Stomach (tissue), 9 donors: ENCODE results near the gene ASCC3. TPM values are rescaled to one million over a fixed set of nuclear protein-coding genes. Genes with fewer than 3 reads are reported as not detected.

Experiments used
- DNase-seq, 2 donors: peaks; one replicate each; pipeline versions ENCODE4 v3.0.0 to v3.0.0-alpha.2; 2013 to 2019
- H3K27ac ChIP-seq, 5 donors: fragments of 200-600 bp in 4 of 5; sonication (generic) in 4 of 5; one replicate each; pipeline ENCODE4 v1.5.1; 2013 to 2019; ENCODE audit warnings: mild to moderate bottlenecking in 1 of 5, moderate library complexity in 1 of 5
- H3K27me3 ChIP-seq, 3 donors: fragments of 200-600 bp; sonication (generic); one replicate each; pipeline ENCODE4 v1.5.1; 2017 to 2019; ENCODE audit warnings: mixed run types in 1 of 3
- H3K36me3 ChIP-seq, 4 donors: fragments of 200-600 bp; sonication (generic); 1 replicate in 3 of 4; 2 replicates in 1 of 4; pipeline ENCODE4 v1.5.1; 2016 to 2019
- H3K4me1 ChIP-seq, 4 donors: fragments of 200-600 bp; sonication (generic); one replicate each; pipeline ENCODE4 v1.5.1; 2016 to 2019
- H3K4me3 ChIP-seq, 4 donors: fragments of 200-600 bp; sonication (generic) in 3 of 4; one replicate each; pipeline ENCODE4 v1.5.1; 2016 to 2019; ENCODE audit warnings: mild to moderate bottlenecking in 1 of 4
- H3K9me3 ChIP-seq, 4 donors: fragments of 200-600 bp; sonication (generic); one replicate each; pipeline ENCODE4 v1.5.1; 2016 to 2019
- EP300 ChIP-seq: sonication (generic); formaldehyde crosslinking; IDR thresholded peaks from one replicate; pipeline ENCODE4 v1.6.1; 2017; ENCODE audit warnings: antibody characterized with exemption
- POLR2A ChIP-seq, 4 donors: fragments of 450-650 bp; IDR thresholded peaks; one replicate each; pipeline ENCODE4 v1.6.1; 2016; ENCODE audit warnings: antibody characterized with exemption in 4 of 4, control low read depth in 2 of 4, mild to moderate bottlenecking in 1 of 4, moderate library complexity in 1 of 4
- POLR2AphosphoS5 ChIP-seq, 3 donors: sonication (generic); formaldehyde crosslinking; IDR thresholded peaks; one replicate each; pipeline ENCODE4 v1.6.1; 2016; ENCODE audit warnings: antibody characterized with exemption in 3 of 3
- WGBS, 5 donors: extraction: QIAGEN DNeasy Blood & Tissue Kit in 3 of 5; methylation state at CpG; one replicate each; pipeline versions ENCODE4 v1.1.5 to v1.1.7; 2013 to 2018; 5-methylcytosine and 5-hydroxymethylcytosine counted together
- intact Hi-C: fragments of 100-400 bp; cut with DNase I; formaldehyde crosslinking; loops from one replicate; pipeline ENCODE4 v1.15.1; 2023; ENCODE audit warnings: low total_unique reads
- polyA plus RNA-seq, 3 donors: library from polyadenylated mRNA; stranded (reverse); fragments of 200-250 nt; gene quantifications; one replicate each; pipeline ENCODE4 v1.2.3, GENCODE V29; 2013
- total RNA-seq, 5 donors: library from RNA; depleted of rRNA; stranded (reverse); fragments of >200 nt; gene quantifications; one replicate each; pipeline versions ENCODE4 v1.1.0 to v1.2.3, GENCODE V29; 2014 to 2016
- TF ChIP-seq, protein P1 (sequence below), 7 experiments: fragments of 450-650 bp in 4 of 7; fragments of 200-600 bp in 3 of 7; sonication (generic) in 3 of 7; IDR thresholded peaks; one replicate each; pipeline ENCODE4 v1.5.1; 2016 to 2019; ENCODE audit warnings: antibody characterized with exemption in 7 of 7, control low read depth in 2 of 7, mild to moderate bottlenecking in 1 of 7
- donor health status: healthy with polysubstance abuse.
- donor health status: Bipolar disorder and iron deficiency.
- donor health status: healthy.

Gene ASCC3
- total and polyA plus RNA-seq, 8 donors = 6.3 to 49.2 (median 19.1) TPM

DNA sequence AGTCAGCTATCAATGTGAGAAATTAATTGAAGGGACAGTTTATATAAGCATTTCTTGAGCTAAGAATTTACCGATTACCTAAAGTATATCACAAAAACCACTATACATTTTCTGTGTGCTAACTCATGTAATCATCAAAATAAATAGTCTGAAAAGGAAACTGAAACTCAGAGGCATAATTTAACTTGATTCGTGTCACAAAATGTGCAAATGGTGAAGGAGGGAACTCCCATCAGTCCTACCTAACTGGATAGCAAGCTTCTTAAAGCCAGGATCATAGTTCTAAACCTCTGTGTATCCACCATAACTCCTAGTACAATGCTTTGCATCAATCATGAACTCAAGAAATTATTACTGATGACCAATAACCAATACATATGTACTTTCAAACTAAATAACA is 91.0 kb downstream of the ASCC3 start:
- H3K27me3 ChIP-seq = no peaks in the 10 kb centered on the region
- H3K27ac ChIP-seq = no peak overlapping the region
- 70 to 80% (median 79%) methylated on average over 2 of the region's 2 CpGs for WGBS, 5 donors
- H3K36me3 ChIP-seq = peaks cover 0 to 11% (median 0%) of the 10 kb centered on the region in 4 donors
- intact Hi-C loops = no loop called here
- H3K4me3 ChIP-seq = no peak overlapping the region
- no peak for DNase-seq
- H3K9me3 ChIP-seq = no peaks in the 10 kb centered on the region
- no peak for TF ChIP-seq EP300
- H3K4me1 ChIP-seq = no peaks in the 10 kb centered on the region

DNA sequence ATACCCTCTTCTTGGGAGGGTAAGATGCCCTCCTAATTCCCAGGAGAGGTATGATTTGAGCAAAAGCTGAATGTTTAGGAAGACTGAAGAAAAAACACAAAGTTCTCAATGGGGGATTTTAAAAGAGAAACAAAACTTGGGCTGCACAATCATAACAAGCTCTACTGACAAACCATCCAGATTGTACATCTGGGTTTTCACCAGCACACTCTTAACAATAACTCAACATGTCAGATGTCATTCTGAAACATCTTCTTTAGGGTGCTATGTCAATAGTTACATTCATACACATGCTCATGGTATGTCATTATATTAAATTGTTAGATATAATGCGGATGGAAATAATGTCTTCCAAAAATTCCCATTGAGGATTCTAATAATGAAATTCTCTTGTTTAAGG is 95.1 kb downstream of the ASCC3 start:
- intact Hi-C loops = no loop called here
- 93 to 100% (median 98%) methylated on average over 1 of the region's 1 CpG for WGBS, 5 donors
- no peaks in the 10 kb centered on the region for H3K27me3 ChIP-seq
- H3K4me3 ChIP-seq = no peak overlapping the region
- DNase-seq = no peak
- no peak overlapping the region for H3K27ac ChIP-seq
- no peaks in the 10 kb centered on the region for H3K9me3 ChIP-seq
- no peaks in the 10 kb centered on the region for H3K4me1 ChIP-seq
- H3K36me3 ChIP-seq = peaks cover 0 to 7% (median 0%) of the 10 kb centered on the region in 4 donors
- TF ChIP-seq, protein P1, sequence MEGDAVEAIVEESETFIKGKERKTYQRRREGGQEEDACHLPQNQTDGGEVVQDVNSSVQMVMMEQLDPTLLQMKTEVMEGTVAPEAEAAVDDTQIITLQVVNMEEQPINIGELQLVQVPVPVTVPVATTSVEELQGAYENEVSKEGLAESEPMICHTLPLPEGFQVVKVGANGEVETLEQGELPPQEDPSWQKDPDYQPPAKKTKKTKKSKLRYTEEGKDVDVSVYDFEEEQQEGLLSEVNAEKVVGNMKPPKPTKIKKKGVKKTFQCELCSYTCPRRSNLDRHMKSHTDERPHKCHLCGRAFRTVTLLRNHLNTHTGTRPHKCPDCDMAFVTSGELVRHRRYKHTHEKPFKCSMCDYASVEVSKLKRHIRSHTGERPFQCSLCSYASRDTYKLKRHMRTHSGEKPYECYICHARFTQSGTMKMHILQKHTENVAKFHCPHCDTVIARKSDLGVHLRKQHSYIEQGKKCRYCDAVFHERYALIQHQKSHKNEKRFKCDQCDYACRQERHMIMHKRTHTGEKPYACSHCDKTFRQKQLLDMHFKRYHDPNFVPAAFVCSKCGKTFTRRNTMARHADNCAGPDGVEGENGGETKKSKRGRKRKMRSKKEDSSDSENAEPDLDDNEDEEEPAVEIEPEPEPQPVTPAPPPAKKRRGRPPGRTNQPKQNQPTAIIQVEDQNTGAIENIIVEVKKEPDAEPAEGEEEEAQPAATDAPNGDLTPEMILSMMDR (IDR thresholded peaks at IDR 0.05) = no peak
- TF ChIP-seq POLR2A (IDR thresholded peaks at IDR 0.05) = no peak
- no peak for TF ChIP-seq EP300
- no peak for TF ChIP-seq POLR2AphosphoS5 (IDR thresholded peaks at IDR 0.05)

DNA sequence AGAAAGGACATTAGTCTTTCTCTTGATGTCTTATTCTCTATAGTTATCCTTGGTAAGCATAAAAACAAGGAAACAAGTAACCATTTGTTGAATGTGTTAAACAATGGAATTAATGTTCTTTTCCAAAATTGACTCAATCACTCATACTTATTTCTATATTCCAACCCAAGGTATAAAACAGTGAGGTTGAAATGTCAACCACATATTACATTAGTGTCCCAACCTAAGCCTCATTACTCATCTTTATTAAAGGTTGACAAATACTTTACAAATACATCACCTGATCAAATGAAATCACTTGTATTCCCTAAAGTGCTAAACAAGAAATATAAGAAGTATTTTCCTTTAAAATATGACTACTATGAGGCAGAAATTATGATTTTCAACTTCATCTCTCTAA is 100.5 kb downstream of the ASCC3 start:
- Histone ChIP-seq H3K27ac (no peak overlapping the region), H3K9me3 (no peaks in the 10 kb centered on the region), H3K4me1 (no peaks in the 10 kb centered on the region), H3K27me3 (no peaks in the 10 kb centered on the region), H3K4me3 (no peak overlapping the region), H3K36me3 (no peaks in the 10 kb centered on the region)
- intact Hi-C loops = no loop called here
- DNase-seq = no peak
- TF ChIP-seq POLR2AphosphoS5 (IDR thresholded peaks at IDR 0.05) (no peak), EP300 (no peak), POLR2A (IDR thresholded peaks at IDR 0.05) (no peak)
- TF ChIP-seq, protein P1 (IDR thresholded peaks at IDR 0.05) = no peak

DNA sequence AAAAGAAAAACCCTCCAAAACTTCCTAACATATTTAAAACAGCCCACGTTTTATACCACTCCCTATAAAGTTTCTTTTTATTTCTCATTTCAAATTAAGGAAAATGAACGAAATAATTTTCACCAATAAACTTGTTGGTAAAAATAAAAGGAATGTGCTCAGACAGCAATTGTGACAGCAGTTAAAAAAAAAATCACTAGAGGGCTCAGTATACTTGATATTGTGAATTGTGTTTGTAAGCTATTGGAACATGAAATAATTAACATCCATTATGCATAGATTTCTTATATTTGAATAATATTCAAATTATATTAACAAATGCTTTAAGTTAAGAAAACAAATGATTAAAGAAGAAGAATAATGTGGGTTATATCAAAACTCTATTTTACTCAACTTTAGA is 105.5 kb downstream of the ASCC3 start:
- Histone ChIP-seq H3K27me3 (no peaks in the 10 kb centered on the region), H3K4me3 (no peak overlapping the region), H3K9me3 (no peaks in the 10 kb centered on the region), H3K27ac (no peak overlapping the region), H3K4me1 (no peaks in the 10 kb centered on the region), H3K36me3 (no peaks in the 10 kb centered on the region)
- no peak for TF ChIP-seq POLR2A (IDR thresholded peaks at IDR 0.05)
- DNase-seq = no peak
- intact Hi-C loops = no loop called here
- 83 to 92% (median 85%) methylated on average over 2 of the region's 2 CpGs for WGBS, 5 donors

DNA sequence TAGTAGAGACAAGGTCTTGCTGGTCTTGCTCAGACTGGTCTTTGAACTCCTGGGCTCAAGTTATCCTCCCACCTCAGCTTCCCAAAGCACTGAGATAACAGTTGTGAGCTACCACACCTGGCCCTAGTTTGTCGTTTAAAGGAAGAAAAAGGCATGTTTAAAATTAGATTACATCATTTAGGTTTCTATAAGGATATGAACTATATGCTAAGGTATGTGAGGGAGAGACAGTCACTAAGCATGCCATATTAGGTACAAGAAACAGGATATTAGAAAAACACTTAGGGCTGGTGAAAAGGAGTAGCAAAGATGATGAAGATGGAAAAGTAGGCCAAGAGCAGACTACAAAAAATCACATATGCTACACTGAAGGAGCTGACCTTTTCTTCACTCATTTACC is 106.4 kb downstream of the ASCC3 start:
- Histone ChIP-seq H3K36me3 (no peaks in the 10 kb centered on the region), H3K27me3 (no peaks in the 10 kb centered on the region), H3K9me3 (no peaks in the 10 kb centered on the region), H3K4me3 (no peak overlapping the region), H3K27ac (no peak overlapping the region), H3K4me1 (no peaks in the 10 kb centered on the region)
- DNase-seq = no peak
- intact Hi-C loops = no loop called here
- WGBS, 5 donors = 0% methylated on average over 1 of the region's 1 CpG
- no peak for TF ChIP-seq POLR2AphosphoS5 (IDR thresholded peaks at IDR 0.05)
- TF ChIP-seq POLR2A (IDR thresholded peaks at IDR 0.05) = no peak
- TF ChIP-seq, protein P1 (IDR thresholded peaks at IDR 0.05) = no peak
- no peak for TF ChIP-seq EP300
